Keratinocyte (primary cell): Measurements from ENCODE around the gene MAPK14. TPM values are rescaled to one million over a fixed set of nuclear protein-coding genes. Genes with fewer than 3 reads are reported as not detected.

Experiments
- DNase-seq: peaks from one replicate; pipeline ENCODE4 v3.0.0-alpha.2; 2011; ENCODE audit warnings: low read depth, missing footprints, low spot score
- FAIRE-seq: peaks from 2 replicates; lab custom pipeline; 2011; peaks lifted over from hg19 to GRCh38; lab: Jason Lieb, UNC
- H2AFZ ChIP-seq: 2 replicates; pipeline ENCODE4 v1.6.0; 2012; ENCODE audit warnings: low read length, control low read depth, inconsistent platforms; ENCODE audit not compliant: control insufficient read depth
- H3K27ac ChIP-seq: 2 replicates; pipeline ENCODE4 v1.5.1; 2011; ENCODE audit warnings: low read length; ENCODE audit not compliant: control insufficient read depth, insufficient read depth
- H3K27me3 ChIP-seq: 3 replicates; pipeline ENCODE4 v1.6.0; 2011; ENCODE audit warnings: low read length; ENCODE audit not compliant: control insufficient read depth, insufficient read depth; ENCODE audit errors: extremely low read depth
- H3K36me3 ChIP-seq, 2 experiments: 2 replicates in 1 of 2; 3 replicates in 1 of 2; pipeline ENCODE4 v1.5.1; 2011; ENCODE audit warnings: low read length in 2 of 2, mild to moderate bottlenecking in 1 of 2; ENCODE audit not compliant: control insufficient read depth in 2 of 2, insufficient read depth in 2 of 2; ENCODE audit errors: extremely low read depth in 1 of 2
- H3K4me1 ChIP-seq: 3 replicates; pipeline ENCODE4 v1.5.1; 2011; ENCODE audit warnings: low read length; ENCODE audit not compliant: control insufficient read depth, insufficient read depth; ENCODE audit errors: extremely low read depth
- H3K4me2 ChIP-seq: 3 replicates; pipeline ENCODE4 v1.6.0; 2011; ENCODE audit warnings: low read depth, low read length; ENCODE audit not compliant: control insufficient read depth, insufficient read depth; ENCODE audit errors: extremely low read depth
- H3K4me3 ChIP-seq, 3 experiments: fragments of 200-600 bp in 1 of 3; sonication (generic) in 1 of 3; 2 replicates in 2 of 3; 3 replicates in 1 of 3; pipeline ENCODE4 v1.5.1; 2011 to 2016; ENCODE audit warnings: low read length in 3 of 3, mild to moderate bottlenecking in 3 of 3, control low read depth in 2 of 3, inconsistent platforms in 1 of 3, low read depth in 1 of 3, mixed read lengths in 1 of 3, mixed run types in 1 of 3, moderate library complexity in 1 of 3; ENCODE audit not compliant: control insufficient read depth in 2 of 3, insufficient read depth in 2 of 3; ENCODE audit errors: extremely low read depth in 1 of 3
- H3K79me2 ChIP-seq: 2 replicates; pipeline ENCODE4 v1.6.0; 2012; ENCODE audit warnings: low read length; ENCODE audit not compliant: control insufficient read depth, insufficient read depth
- H3K9ac ChIP-seq: 3 replicates; pipeline ENCODE4 v1.6.0; 2011; ENCODE audit warnings: low read length; ENCODE audit not compliant: control insufficient read depth, insufficient read depth; ENCODE audit errors: extremely low read depth
- H3K9me1 ChIP-seq: 3 replicates; pipeline ENCODE4 v1.6.0; 2011; ENCODE audit warnings: low read length; ENCODE audit not compliant: control insufficient read depth, insufficient read depth; ENCODE audit errors: extremely low read depth
- H3K9me3 ChIP-seq: 2 replicates; pipeline ENCODE4 v1.5.1; 2012; ENCODE audit warnings: low read depth, low read length; ENCODE audit not compliant: control insufficient read depth
- H4K20me1 ChIP-seq: 3 replicates; pipeline ENCODE4 v1.6.0; 2011; ENCODE audit warnings: low read length; ENCODE audit not compliant: control insufficient read depth, insufficient read depth; ENCODE audit errors: extremely low read depth
- CTCF ChIP-seq, 3 experiments: IDR thresholded peaks in 1 of 3; conservative IDR thresholded peaks in 1 of 3; optimal IDR thresholded peaks in 1 of 3; 2 replicates in 2 of 3; 3 replicates in 1 of 3; pipeline versions ENCODE3 to v1.5.1; 2011; ENCODE audit warnings: low read length in 3 of 3, mild to moderate bottlenecking in 3 of 3, moderate library complexity in 2 of 3, control low read depth in 1 of 3, inconsistent platforms in 1 of 3; ENCODE audit not compliant: insufficient read depth in 2 of 3; ENCODE audit errors: extremely low read depth in 1 of 3
- EZH2 ChIP-seq: IDR thresholded peaks from one replicate; pipeline ENCODE4 v1.6.1; 2012; ENCODE audit warnings: inconsistent platforms, mild to moderate bottlenecking, low read length, moderate library complexity
- dilution Hi-C: fragments of 300-500 bp; cut with MboI; formaldehyde crosslinking; loops from one replicate; pipeline ENCODE4 v1.7.0; 2020; ENCODE audit warnings: low sequenced_read_pairs; ENCODE audit not compliant: extremely low pct_ligation_motif_present
- polyA plus RNA-seq, 5 experiments: library from polyadenylated mRNA; depleted of rRNA in 3 of 5; stranded (reverse) in 3 of 5; stranded (forward) in 1 of 5; unstranded in 1 of 5; fragments of >200 nt; gene quantifications; 1 replicate in 1 of 5; 2 replicates in 3 of 5; 3 replicates in 1 of 5; pipeline versions ENCODE4 v1.2.1 to v1.2.3, GENCODE V29; 2011 to 2012; ENCODE audit warnings: missing spikeins in 2 of 5, low read depth in 1 of 5, low replicate concordance in 1 of 5

MAPK14 gene
- polyA plus RNA-seq, 1 donor (not counting 4 experiments of a cell fraction or from before 2014, with no cell fraction given), result 52.4 TPM

DNA sequence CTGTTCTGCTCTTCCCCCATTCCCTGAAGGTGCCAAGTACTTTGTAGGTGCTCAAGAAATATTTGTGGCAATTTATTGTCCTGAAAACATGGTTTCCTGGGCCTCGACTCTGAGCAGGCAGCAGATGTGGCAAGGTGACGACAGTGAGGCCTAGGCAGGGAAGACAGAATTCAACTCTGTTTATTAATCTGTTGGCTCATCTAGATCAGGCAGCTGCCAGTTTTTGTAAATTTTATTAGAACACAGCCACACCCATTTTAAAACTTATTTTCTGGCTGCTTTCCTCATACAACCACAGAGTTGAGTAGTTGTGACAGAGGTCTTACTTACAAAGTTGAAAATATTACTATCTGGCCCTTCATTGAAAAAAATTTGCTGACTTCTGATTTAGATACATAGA lies 24.5 kb downstream of the MAPK14 start:
- Histone ChIP-seq H3K4me1 (peaks cover 13% of the 10 kb centered on the region), H3K9me1 (no peaks in the 10 kb centered on the region), H2AFZ (no peak overlapping the region), H4K20me1 (no peaks in the 10 kb centered on the region), H3K36me3 (peaks cover 1 to 3% of the 10 kb centered on the region in 2 experiments), H3K9me3 (no peaks in the 10 kb centered on the region), H3K4me3 (no peak overlapping the region), H3K27ac (no peak overlapping the region), H3K27me3 (no peaks in the 10 kb centered on the region), H3K9ac (no peak overlapping the region), H3K79me2 (peaks cover 75% of the 10 kb centered on the region), H3K4me2 (no peak overlapping the region)
- dilution Hi-C loops, result no loop called here
- FAIRE-seq, result no peak
- TF ChIP-seq EZH2, result no peak
- TF ChIP-seq CTCF (optimal IDR thresholded peaks at IDR 0.05 in 1 of 3, IDR thresholded peaks at IDR 0.05 in 1 of 3, conservative IDR thresholded peaks at IDR 0.05 in 1 of 3; ENCODE audit: extremely low read depth in 1 of 3, insufficient read depth in 2 of 3, low read length in 3 of 3), result no peak
- DNase-seq, result no peak

- no peak for FAIRE-seq
Observed at GRCh38 chr6:36053878-36054277, 26.3 kb downstream of the MAPK14 start.

More at GRCh38 chr6:36053878-36054277, 26.3 kb downstream of the MAPK14 start:
- Histone ChIP-seq H3K4me3 (no peak overlapping the region), H2AFZ (no peak overlapping the region), H3K4me1 (peaks cover 13% of the 10 kb centered on the region), H3K9ac (no peak overlapping the region), H3K36me3 (peaks cover 1 to 3% of the 10 kb centered on the region in 2 experiments), H3K4me2 (no peak overlapping the region), H3K27me3 (no peaks in the 10 kb centered on the region), H3K27ac (no peak overlapping the region), H3K9me1 (no peaks in the 10 kb centered on the region), H3K9me3 (no peaks in the 10 kb centered on the region), H3K79me2 (peaks cover 69% of the 10 kb centered on the region), H4K20me1 (no peaks in the 10 kb centered on the region)
- no peak for DNase-seq
- dilution Hi-C loops, result no loop called here
- no peak for TF ChIP-seq EZH2
- TF ChIP-seq CTCF (optimal IDR thresholded peaks at IDR 0.05 in 1 of 3, IDR thresholded peaks at IDR 0.05 in 1 of 3, conservative IDR thresholded peaks at IDR 0.05 in 1 of 3; ENCODE audit: extremely low read depth in 1 of 3, insufficient read depth in 2 of 3, low read length in 3 of 3), result no peak
